ENCODE measurements around the gene GPRIN1. TPM values are rescaled to one million over a fixed set of nuclear protein-coding genes. Genes with fewer than 3 reads are reported as not detected.

GPRIN1 gene
- total RNA-seq, 4 donors from 2014 or later: 0.57 to 4.6 (median 2.2) TPM

GRCh38 chr5:176597417-176598389, 12.3 kb downstream of the GPRIN1 start:
- H3K27me3 ChIP-seq: peaks cover 0 to 53% (median 0%) of the 10 kb centered on the region in 4 donors
- whole genome bisulfite sequencing, 2 donors: 93 to 94% methylated on average over 5 to 12 of the region's 47 CpGs
- no peaks in the 10 kb centered on the region for H3K36me3 ChIP-seq
- no peaks in the 10 kb centered on the region for H3K9me3 ChIP-seq
- intact Hi-C loops (cut with DNase I): no loop called here
- no peak overlapping the region for H3K27ac ChIP-seq
- DNase-seq: no peak
- H3K4me1 ChIP-seq: peaks cover 3 to 12% (median 8%) of the 10 kb centered on the region in 3 donors
- H3K4me3 ChIP-seq: peak overlapping the region; percentile 20 to 65 (median 40)
- TF ChIP-seq POLR2A (IDR thresholded peaks at IDR 0.05): no peak
- TF ChIP-seq, protein P1, sequence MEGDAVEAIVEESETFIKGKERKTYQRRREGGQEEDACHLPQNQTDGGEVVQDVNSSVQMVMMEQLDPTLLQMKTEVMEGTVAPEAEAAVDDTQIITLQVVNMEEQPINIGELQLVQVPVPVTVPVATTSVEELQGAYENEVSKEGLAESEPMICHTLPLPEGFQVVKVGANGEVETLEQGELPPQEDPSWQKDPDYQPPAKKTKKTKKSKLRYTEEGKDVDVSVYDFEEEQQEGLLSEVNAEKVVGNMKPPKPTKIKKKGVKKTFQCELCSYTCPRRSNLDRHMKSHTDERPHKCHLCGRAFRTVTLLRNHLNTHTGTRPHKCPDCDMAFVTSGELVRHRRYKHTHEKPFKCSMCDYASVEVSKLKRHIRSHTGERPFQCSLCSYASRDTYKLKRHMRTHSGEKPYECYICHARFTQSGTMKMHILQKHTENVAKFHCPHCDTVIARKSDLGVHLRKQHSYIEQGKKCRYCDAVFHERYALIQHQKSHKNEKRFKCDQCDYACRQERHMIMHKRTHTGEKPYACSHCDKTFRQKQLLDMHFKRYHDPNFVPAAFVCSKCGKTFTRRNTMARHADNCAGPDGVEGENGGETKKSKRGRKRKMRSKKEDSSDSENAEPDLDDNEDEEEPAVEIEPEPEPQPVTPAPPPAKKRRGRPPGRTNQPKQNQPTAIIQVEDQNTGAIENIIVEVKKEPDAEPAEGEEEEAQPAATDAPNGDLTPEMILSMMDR (IDR thresholded peaks at IDR 0.05): no peak

GRCh38 chr5:176596689-176597416, 13.1 kb downstream of the GPRIN1 start:
- Histone ChIP-seq H3K36me3 (no peaks in the 10 kb centered on the region), H3K27ac (no peak overlapping the region), H3K4me3 (peak overlapping the region; percentile 20 to 65 (median 40)), H3K4me1 (peaks cover 3 to 12% (median 8%) of the 10 kb centered on the region in 3 donors), H3K9me3 (no peaks in the 10 kb centered on the region), H3K27me3 (peaks cover 0 to 50% (median 0%) of the 10 kb centered on the region in 4 donors)
- intact Hi-C loops (cut with DNase I): no loop called here
- WGBS, 2 donors: no CpG with 5 or more reads among the region's 98 CpGs
- TF ChIP-seq, protein P1 (IDR thresholded peaks at IDR 0.05): peak in 3 of 6 experiments; percentile 13 to 43 (median 28)
- TF ChIP-seq POLR2A (IDR thresholded peaks at IDR 0.05): no peak
- DNase-seq: no peak

DNA sequence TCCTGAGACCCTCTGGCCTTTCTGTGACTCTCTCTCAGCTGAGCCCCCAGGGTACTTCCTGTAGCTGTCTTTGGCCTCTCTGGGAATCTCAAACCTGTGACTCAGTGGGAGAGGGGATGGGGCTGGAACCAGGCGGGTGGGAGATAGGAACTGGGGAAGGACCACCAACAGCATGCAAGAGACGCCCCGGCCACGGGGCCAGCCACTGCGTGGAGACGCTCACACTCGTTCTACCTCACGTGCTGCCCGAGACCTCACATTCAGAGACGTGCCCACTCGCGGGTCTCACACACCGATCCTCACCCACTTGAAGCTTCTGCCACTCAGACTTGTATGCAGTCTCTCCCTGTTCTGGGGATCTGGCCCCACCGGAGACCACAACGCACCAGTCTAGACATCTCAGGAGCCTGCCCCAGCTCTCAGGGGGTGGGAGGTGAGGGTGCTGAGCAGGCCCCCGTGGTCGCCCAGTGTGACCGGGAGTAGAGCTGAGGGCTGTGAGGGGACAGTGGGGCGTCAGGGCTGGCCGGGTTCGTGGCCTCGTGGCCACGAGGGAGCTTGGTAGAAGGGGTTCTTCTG, 13.8 kb downstream of the GPRIN1 start:
- Histone ChIP-seq H3K4me1 (peaks cover 3 to 12% (median 8%) of the 10 kb centered on the region in 3 donors), H3K4me3 (peak overlapping the region in 2 of 4 donors; percentile 49 to 65), H3K27ac (no peak overlapping the region), H3K27me3 (peaks cover 0 to 49% (median 0%) of the 10 kb centered on the region in 4 donors), H3K36me3 (no peaks in the 10 kb centered on the region), H3K9me3 (no peaks in the 10 kb centered on the region)
- DNase-seq: no peak
- intact Hi-C loops (cut with DNase I): no loop called here
- TF ChIP-seq, protein P1 (IDR thresholded peaks at IDR 0.05): no peak
- no peak for TF ChIP-seq POLR2A (IDR thresholded peaks at IDR 0.05)
- 90% methylated on average over 2 of the region's 23 CpGs; no CpG with 5 or more reads in 1 of the 2 donors for WGBS, 2 donors

GRCh38 chr5:176595386-176595943, 14.5 kb downstream of the GPRIN1 start:
- intact Hi-C loops (cut with DNase I): no loop called here
- Histone ChIP-seq H3K9me3 (no peaks in the 10 kb centered on the region), H3K36me3 (no peaks in the 10 kb centered on the region), H3K27me3 (peaks cover 0 to 49% (median 0%) of the 10 kb centered on the region in 4 donors), H3K4me1 (peaks cover 3 to 12% (median 8%) of the 10 kb centered on the region in 3 donors), H3K27ac (no peak overlapping the region), H3K4me3 (no peak overlapping the region)
- TF ChIP-seq, protein P1 (IDR thresholded peaks at IDR 0.05): no peak
- TF ChIP-seq POLR2A (IDR thresholded peaks at IDR 0.05): no peak
- DNase-seq: no peak
- WGBS, 2 donors: 61 to 89% methylated on average over 4 to 6 of the region's 11 CpGs
